ENCODE results near the gene VPS33A. TPM values are rescaled to one million over a fixed set of nuclear protein-coding genes. Genes with fewer than 3 reads are reported as not detected.

Gene VPS33A
- total and polyA plus RNA-seq, 10 of the 15 experiments (the other 5 are each of a cell fraction or from before 2014, with no cell fraction given): 7.7 to 33.6 (median 21.6) TPM

GRCh38 chr12:122275459-122275858 is 9.2 kb upstream of the VPS33A start:
- Histone ChIP-seq H3K4me3 (no peak overlapping the region), H4K20me1 (ENCODE audit: control insufficient read depth, insufficient read depth) (no peaks in the 10 kb centered on the region), H2AFZ (ENCODE audit: control insufficient read depth, low read depth, low read length) (no peak overlapping the region), H3K27ac (ENCODE audit: control insufficient read depth, insufficient read depth) (no peak overlapping the region), H3K9me3 (replicated peaks; ENCODE audit: control insufficient read depth, insufficient read depth, low read length) (no peaks in the 10 kb centered on the region), H3K4me1 (ENCODE audit: control insufficient read depth, insufficient read depth, low read length) (no peaks in the 10 kb centered on the region), H3K79me2 (ENCODE audit: control insufficient read depth, insufficient read depth, low read length) (no peaks in the 10 kb centered on the region), H3K27me3 (replicated peaks in 1 of 2; ENCODE audit: control insufficient read depth in 2 of 2, insufficient read depth in 2 of 2, low read length in 1 of 2) (no peaks in the 10 kb centered on the region), H3K9ac (ENCODE audit: control insufficient read depth, insufficient read depth, low read length) (no peak overlapping the region), H3K36me3 (ENCODE audit: control insufficient read depth in 2 of 2, insufficient read depth in 2 of 2, low read length in 1 of 2) (peaks cover 3 to 5% of the 10 kb centered on the region in 2 experiments; a peak in 2 of 4 replicates), H3K4me2 (ENCODE audit: control insufficient read depth, insufficient read depth) (no peak overlapping the region)
- POLR2A ChIA-PET: no interaction called here
- 74% methylated on average over 8 of the region's 8 CpGs for WGBS (ENCODE audit: insufficient coverage, insufficient replicate concordance, low lambda C conversion rate, missing lambda C conversion rate)
- DNase-seq (ENCODE audit: low read depth, low spot score) (no peak), ATAC-seq (no peak), FAIRE-seq (no peak)
- intact Hi-C loops (cut with micrococcal nuclease; ENCODE audit: unreplicated experiment) (no loop called here), in situ Hi-C loops (cut with MboI) (no loop called here)
- BruUV-seq (replicated peaks): no TSS peak
- SMC1A ChIA-PET (ENCODE audit: uncharacterized antibody, unreplicated experiment): no interaction called here
- RAD21 ChIA-PET (ENCODE audit: unreplicated experiment): no interaction called here
- CTCF ChIA-PET: no interaction called here
- TF ChIP-seq WRNIP1 (IDR thresholded peaks at IDR 0.05; ENCODE audit: borderline replicate concordance, low read depth, low read length) (no peak), IRF4 (IDR thresholded peaks at IDR 0.05; ENCODE audit: low read depth, low read length) (no peak), SREBF1 (IDR thresholded peaks at IDR 0.05; ENCODE audit: low read length) (no peak), ZBTB33 (IDR thresholded peaks at IDR 0.05) (no peak), STAT1 (conservative IDR thresholded peaks at IDR 0.05) (no peak), RAD21 (IDR thresholded peaks at IDR 0.05; ENCODE audit: insufficient read depth, low read depth, low read length) (no peak), JUNB (IDR thresholded peaks at IDR 0.05) (no peak), JUND (IDR thresholded peaks at IDR 0.05; ENCODE audit: low read depth, low read length) (no peak), BMI1 (IDR thresholded peaks at IDR 0.05; ENCODE audit: borderline replicate concordance) (no peak), EGR1 (IDR thresholded peaks at IDR 0.05; ENCODE audit: borderline replicate concordance in 1 of 2, low read depth in 2 of 2, low read length in 2 of 2) (no peak), BCL11A (IDR thresholded peaks at IDR 0.05; ENCODE audit: low read depth, low read length) (no peak), BCL3 (IDR thresholded peaks at IDR 0.05; ENCODE audit: borderline replicate concordance, insufficient read depth, low read depth, low read length, poor library complexity, severe bottlenecking) (no peak), CBX5 (IDR thresholded peaks at IDR 0.05; ENCODE audit: low read depth) (no peak), KLF5 (IDR thresholded peaks at IDR 0.05; ENCODE audit: partially characterized antibody) (no peak), TAF1 (IDR thresholded peaks at IDR 0.05; ENCODE audit: borderline replicate concordance, low read depth, low read length) (no peak), REST (IDR thresholded peaks at IDR 0.05; ENCODE audit: low read depth, low read length) (no peak), ETV6 (conservative IDR thresholded peaks at IDR 0.05 in 1 of 2, IDR thresholded peaks at IDR 0.05 in 1 of 2; ENCODE audit: borderline replicate concordance in 1 of 2, low read depth in 1 of 2) (no peak)
